Right lung (tissue), 5 donors: ENCODE results near the gene ACKR2. TPM values are rescaled to one million over a fixed set of nuclear protein-coding genes. Genes with fewer than 3 reads are reported as not detected.
"Not testable (repeated sequence)": the region's sequence is repeated elsewhere in the genome, so short reads cannot be mapped to it uniquely, and the experiment has no call there.

Experiments
- DNase-seq, 2 donors: peaks; one replicate each; pipeline ENCODE4 v3.0.0-alpha.2; 2013
- polyA plus RNA-seq, 5 donors: library from polyadenylated mRNA; unstranded; fragments of 120-200 nt; gene quantifications; one replicate each; pipeline versions ENCODE4 v1.2.1 to v1.2.3, GENCODE V29; 2013; ENCODE audit warnings: inconsistent platforms in 1 of 5, low replicate concordance in 1 of 5; ENCODE audit not compliant: insufficient read length in 5 of 5, insufficient read depth in 1 of 5

Gene ACKR2
- polyA plus RNA-seq, 5 donors = 0.99 to 2.4 (median 1.7) TPM

- no peak for DNase-seq
Measured at GRCh38 chr3:42855219-42855546, 45.9 kb downstream of the ACKR2 start.

GRCh38 chr3:42855547-42856380, 46.5 kb downstream of the ACKR2 start:
- DNase-seq = no peak

DNA sequence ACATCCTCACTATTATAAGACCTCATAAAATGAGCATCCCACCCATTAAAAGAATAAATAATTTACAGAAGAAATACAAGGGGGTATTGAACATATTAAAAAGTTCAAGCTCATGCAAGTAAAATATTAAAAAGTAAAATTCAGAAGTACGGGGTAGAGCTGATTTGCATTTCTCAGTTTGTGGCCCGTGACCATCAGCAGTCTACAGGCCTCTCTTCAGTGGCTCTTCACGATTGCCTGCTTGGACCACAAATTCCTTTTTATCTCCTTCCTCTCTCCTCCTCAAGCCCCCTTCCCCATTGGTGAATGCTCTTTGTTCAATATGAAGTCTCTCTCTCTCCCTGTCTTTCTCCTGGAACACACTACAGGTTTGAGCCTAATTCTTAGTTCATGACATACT, 47.3 kb downstream of the ACKR2 start:
- no peak for DNase-seq

DNA sequence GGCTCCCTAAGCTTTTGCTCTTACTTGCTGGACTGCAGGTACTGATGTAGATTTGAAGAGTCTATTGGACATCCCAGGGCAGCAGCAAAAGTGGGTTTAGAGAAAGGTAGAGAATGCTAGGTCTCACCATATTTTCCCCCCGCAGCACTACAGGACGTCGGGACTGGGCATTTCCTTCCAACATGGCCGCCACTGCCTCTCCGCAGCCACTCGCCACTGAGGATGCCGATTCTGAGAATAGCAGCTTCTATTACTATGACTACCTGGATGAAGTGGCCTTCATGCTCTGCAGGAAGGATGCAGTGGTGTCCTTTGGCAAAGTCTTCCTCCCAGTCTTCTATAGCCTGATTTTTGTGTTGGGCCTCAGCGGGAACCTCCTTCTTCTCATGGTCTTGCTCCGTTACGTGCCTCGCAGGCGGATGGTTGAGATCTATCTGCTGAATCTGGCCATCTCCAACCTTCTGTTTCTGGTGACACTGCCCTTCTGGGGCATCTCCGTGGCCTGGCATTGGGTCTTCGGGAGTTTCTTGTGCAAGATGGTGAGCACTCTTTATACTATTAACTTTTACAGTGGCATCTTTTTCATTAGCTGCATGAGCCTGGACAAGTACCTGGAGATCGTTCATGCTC, 55.2 kb downstream of the ACKR2 start:
- DNase-seq = no peak

- no peak for DNase-seq
Measured at GRCh38 chr3:42865256-42865655, 56.0 kb downstream of the ACKR2 start.

- no peak for DNase-seq
Measured at GRCh38 chr3:42867138-42867537, 57.9 kb downstream of the ACKR2 start.

DNA sequence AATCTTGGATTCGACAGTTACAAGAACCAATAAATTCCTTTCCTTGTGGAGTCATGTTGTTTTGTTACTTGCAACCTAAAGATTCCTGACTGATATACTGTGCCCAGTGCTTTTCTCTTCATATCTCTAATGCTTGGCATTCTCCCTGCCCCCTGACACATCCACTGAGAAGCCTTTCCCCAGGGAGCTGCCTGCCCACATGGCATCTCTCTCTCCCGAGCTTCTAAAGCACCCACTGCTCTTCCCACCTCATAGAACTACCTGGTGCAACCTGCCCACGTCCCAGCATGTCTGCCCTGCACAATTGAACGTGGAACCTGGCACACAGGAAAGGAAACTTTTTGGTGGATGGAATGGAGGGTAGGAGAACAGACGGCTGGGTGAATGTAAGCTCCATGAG, 59.6 kb downstream of the ACKR2 start:
- DNase-seq = no peak

- DNase-seq = peak; percentile 28 to 39
Measured at GRCh38 chr3:42871592-42872196, 62.4 kb downstream of the ACKR2 start.

GRCh38 chr3:42872718-42873117, 63.5 kb downstream of the ACKR2 start:
- no peak for DNase-seq

DNA sequence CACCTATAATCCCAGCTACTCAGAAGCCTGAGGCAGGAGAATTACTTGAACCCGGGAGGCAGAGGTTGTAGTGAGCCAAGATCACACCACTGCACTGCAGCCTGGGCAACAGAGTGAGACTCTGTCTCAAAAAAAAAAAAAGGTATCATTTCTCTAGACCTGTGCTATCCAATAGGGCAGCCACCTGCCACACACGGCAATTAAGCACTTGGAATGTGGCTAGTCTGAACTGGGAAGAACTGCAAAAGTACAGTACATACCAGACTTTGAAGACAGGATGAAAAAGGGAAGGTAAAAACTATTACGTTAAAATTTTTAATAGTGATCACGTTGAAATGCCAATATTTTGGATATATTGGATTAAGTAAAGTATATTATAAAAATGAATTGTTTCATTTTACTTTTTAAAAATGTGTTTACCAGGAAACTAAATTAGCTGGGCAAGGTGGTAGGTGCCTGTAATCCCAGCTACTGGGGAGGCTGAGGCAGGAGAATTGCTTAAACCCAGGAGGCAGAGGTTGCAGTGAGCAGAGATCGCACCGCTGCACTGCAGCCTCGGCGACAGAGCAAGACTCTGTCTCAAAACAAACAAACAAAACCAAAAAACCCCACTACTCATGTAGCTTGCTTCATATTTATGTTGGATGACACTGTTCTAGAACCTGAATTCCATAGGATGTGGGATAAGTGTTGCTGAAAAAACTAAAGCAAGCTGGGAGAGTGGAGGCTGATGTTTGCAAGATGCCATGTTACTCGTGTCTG, 64.2 kb downstream of the ACKR2 start:
- DNase-seq = no peak

GRCh38 chr3:42874749-42875148, 65.5 kb downstream of the ACKR2 start:
- no peak for DNase-seq

DNA sequence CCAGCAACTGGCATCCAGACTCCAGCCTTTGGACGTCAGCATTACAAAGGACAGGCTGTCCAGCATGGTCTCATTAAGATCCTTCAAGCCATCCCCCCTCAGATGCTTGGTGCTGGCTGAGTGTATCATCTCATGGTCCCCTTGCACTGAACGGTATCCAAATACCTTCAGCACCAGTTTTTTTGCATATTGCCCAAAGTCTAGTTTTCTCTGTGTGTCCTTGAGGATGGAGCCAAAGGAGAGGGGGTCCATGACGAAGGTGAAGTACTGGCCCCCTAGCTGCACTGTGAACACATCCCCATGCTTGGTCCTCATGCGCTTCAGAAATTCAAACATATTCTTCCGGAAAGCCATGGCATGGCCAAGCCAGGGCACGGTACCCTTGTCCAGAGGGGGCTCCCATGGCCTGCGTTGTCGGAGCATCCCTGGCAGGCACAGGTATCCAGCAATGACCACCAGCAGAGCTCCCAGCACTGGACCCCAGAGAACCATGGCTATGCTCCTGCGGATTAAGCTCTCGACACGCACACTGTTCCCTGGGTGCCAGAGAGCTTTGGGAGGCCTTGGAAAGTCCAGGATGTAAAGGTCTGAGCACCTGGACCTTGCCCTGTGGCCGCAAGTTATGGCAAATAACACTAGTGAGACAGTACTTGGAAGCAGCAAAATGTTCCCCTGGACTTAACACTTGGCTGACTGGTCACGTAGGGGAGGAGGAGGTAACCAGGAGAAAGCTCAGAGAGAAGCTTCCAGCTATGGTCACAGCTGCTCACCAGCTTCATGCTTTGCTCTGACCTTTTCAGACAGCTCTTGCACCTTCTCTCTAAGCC, 66.3 kb downstream of the ACKR2 start, which contains the start of gene CYP8B1:
TSS of gene CYP8B1 (minus strand) at position 555 of the 827 bp plus-strand sequence. CDS start at position 492, 63 bp downstream.
- no peak for DNase-seq

DNA sequence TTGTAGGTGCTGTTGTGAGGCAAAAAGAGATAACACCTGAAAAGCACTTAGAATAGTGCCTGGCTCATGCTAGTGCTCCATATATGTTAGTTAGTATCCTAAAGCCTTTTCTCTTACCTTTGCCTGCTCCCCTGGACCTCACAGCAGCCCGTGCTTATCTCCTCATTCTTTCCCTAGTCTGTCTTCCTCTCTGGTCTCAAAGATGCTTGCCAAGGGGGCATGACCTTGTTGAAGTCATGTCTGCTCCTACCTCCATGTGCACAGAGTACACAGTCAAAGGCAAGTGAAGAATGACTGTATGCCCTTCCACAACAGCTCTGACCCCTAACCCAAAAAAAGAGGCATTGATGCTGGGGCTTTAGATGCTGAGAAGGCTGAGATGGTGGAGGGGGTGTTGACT, 67.2 kb downstream of the ACKR2 start:
- DNase-seq = no peak

DNA sequence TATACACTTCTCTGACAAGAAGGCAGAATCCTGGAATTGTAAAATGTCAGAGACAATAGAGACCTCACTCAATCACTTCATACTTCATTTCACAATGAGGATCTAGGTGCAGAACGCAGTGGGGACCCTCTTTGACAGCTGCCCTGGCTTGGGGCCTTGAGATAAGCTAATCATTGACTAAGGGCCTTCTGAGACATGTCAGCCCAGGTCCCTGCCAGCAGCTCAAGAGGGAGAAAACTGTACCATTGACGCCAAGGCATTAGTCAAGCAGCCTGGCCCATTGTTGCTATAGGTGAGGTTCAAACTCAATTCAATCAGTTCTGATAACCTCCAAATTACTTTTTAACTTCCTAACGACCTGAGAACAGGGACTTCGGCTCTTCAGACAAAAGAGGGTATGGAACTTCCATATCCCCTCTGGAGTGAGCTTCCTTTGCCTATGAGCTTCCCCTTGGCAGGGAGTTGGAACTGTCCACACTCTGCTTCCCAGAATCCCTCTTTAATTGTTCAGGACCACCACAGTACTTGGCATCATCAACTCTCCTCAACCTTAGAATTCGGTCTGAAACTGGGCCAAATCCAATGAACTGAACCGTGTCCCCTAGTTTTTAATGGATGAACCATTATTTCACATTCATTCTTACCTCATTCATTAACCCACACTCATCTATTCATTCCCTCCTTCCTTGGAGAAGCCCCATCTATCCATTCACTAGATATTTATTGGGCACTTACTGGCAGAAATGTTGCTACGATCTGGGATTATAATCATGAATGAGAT, 67.9 kb downstream of the ACKR2 start:
- peak in 1 of 2 donors; percentile 20 for DNase-seq

GRCh38 chr3:42877881-42878280, 68.6 kb downstream of the ACKR2 start:
- peak; percentile 24 to 52 for DNase-seq

GRCh38 chr3:42880183-42880582, 70.9 kb downstream of the ACKR2 start:
- no peak for DNase-seq

DNA sequence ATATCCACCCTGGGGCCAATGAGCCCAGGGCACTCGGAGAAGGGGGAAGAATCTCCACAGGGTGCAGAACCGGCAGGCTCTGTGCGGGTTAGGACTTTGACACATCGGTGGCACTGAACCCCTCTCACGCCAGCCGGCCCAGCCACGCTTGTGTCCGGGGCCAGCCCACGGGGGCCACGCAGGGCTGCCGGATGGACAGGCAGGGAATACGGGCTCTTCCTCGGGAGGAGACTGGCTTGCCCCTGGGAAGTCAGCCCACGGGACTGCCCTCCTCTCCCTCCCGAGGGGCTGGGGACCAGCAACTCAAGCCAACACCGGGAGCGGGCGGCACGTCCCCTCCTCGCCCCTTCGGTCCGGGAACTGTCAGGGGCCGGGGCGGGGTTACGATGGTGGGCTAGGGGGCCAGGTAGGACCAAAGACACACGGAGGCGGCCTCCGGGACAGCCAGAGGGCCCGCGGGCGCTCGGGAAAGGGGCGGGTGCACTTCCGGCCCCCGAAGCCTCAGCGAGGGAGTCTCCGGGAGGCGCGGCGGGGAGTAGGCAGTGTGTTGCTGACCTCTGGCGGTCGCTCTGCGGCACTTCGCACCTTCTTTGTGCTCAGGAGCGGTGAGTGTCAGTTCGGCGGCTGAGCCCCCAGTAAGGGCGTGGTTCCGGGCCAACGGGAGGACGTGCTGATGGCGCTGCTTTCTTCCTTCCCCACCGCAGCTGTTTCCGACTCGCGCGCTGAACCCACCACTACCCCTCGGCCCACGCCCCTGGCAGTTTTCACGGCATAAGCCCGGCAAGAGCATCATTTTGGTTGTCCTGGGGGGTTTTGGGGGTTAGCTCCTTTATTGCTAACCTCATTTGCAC, 71.6 kb downstream of the ACKR2 start:
- DNase-seq = peak; percentile 84 to 86

DNA sequence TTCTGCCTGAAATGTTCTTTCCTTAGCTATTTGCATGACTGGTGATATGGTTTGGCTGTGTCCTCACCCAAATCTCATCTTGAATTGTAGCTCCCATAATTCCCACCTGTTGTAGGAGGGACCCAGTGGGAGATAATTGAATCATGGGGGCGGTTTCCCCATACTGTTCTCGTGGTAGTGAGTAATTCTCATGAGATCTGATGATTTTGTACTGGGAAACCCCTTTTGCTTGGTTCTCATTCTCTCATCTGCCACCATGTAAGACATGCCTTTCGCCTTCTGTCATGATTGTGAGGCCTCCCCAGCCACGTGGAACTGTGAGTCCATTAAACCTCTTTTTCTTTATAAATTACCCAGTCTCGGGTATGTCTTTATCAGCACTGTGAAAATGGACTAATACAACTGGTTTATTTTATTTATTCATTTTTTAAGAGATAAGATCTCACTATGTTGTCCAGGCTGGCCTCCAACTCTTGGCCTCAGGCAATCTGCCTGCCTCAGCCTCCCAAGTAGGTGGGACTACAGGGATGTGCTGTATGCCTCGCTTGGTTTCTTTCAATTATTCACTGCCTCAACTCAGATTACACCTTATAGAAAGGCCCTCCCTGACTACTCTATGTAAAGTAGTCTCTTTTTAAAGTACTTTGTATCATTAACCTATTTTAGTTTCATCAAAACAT, 74.1 kb downstream of the ACKR2 start:
- DNase-seq = not testable (repeated sequence)

- no peak for DNase-seq
Measured at GRCh38 chr3:42884324-42884723, 75.1 kb downstream of the ACKR2 start.
